PC-3 (cell line): Measurements from ENCODE around the gene CAMK4.

Source experiments
- CTCF ChIP-seq: fragments of 300-600 bp; sonication (generic); conservative IDR thresholded peaks from 2 replicates; pipeline ENCODE4 v1.5.1; 2017; ENCODE audit warnings: antibody characterized with exemption, low read depth, mild to moderate bottlenecking, low read length
- EZH2phosphoT487 ChIP-seq: fragments of 300-600 bp; sonication (generic); IDR thresholded peaks from 2 replicates; pipeline ENCODE4 v1.6.1; 2018; ENCODE audit warnings: mild to moderate bottlenecking, antibody characterized with exemption, low read length, borderline replicate concordance

GRCh38 chr5:111310711-111311620 lies 86.8 kb downstream of the CAMK4 start:
- TF ChIP-seq CTCF (no peak), EZH2phosphoT487 (no peak)
